NCI-H345 treated with DMSO at 0.1 percent for 48 hours (cell line): Measurements from ENCODE around the gene KLHL18.

Source experiments
- DNase-seq: peaks from one replicate; lab custom pipeline; 2025; ENCODE audit not compliant: unreplicated experiment; lab: John Stamatoyannopoulos, UW

KLHL18 gene

GRCh38 chr3:47394140-47394870 is 111.6 kb downstream of the KLHL18 start:
- no peak for DNase-seq

DNA sequence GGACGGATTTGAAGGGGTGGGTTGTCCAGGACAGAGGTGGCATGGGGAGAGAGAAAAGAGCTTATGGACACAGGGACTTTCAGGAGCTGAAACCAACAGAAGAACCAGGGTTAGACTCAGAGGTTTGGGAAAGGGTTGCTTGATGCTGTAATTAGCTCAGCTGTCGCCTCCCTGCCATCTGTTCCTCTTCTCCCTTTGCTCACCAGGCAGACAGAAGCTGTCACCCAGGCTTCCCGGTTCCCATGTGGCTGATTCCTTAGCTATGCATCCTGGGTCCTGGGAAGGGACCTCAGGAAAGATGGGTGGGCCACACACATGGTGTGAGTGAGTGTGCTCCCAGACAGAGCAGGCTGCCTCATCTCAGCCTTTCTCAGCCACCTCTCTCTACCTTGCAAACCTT is 112.1 kb downstream of the KLHL18 start:
- no peak for DNase-seq
